Epithelial cell of esophagus (primary cell): ENCODE results near the gene WIPF2.

Experiments
- DNase-seq: peaks from one replicate; pipeline ENCODE4 v3.0.0; 2010; ENCODE audit warnings: low read depth
- H3K4me3 ChIP-seq: 2 replicates; pipeline ENCODE4 v1.5.1; 2011; ENCODE audit warnings: mild to moderate bottlenecking, low read length, control low read depth
- TF ChIP-seq, protein P1 (sequence below): IDR thresholded peaks from 2 replicates; pipeline ENCODE4 v1.5.1; 2011; ENCODE audit warnings: low read depth, mild to moderate bottlenecking, low read length, control low read depth, inconsistent platforms; ENCODE audit not compliant: insufficient read depth; ENCODE audit errors: missing control alignments

WIPF2 gene

DNA sequence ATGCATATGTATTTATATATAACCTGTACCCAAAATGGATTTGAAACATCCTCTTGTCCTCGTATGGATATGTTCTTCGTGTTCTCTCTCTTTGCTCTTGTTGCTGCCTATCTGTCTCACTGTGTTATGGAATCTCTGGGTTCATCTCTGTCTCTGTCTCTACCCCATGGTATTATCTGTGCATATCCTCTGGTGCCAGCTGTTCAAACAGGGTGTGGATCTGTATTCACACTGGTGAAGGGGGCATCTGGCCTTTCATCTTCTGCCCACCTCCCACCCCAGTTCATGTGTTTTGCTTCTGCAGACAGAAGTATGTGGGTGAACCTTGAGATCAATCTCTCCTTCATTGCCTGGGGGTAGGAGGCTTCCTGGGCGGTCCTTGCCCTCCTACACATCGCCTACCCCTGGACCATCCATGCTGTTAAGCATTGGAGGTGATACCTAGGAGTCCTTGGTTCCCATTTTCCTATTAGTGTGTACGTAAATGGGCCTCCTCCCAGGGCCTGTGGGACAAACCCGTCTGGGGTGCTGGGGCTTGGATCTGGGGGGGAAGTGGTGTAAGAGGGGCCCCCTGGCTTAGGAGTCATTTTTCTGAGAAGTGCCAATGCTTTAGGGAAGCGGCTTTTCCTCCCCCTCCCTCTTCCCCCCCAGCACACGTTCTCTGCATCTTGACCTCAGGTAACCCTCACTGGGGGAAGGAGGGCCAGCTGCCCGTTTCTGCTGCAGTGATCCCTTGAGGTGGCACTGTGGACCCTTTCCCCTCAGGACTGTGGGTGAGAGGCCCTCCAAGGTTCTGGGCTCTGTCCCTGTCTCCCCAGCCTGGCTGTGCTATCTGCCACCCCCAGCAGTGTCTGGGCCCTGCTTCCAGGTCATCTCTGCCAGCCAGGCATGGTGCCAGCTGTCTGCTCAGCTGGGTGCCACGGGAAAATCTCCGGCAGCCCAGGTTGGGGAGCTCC, 111.0 kb downstream of the WIPF2 start:
- TF ChIP-seq, protein P1, sequence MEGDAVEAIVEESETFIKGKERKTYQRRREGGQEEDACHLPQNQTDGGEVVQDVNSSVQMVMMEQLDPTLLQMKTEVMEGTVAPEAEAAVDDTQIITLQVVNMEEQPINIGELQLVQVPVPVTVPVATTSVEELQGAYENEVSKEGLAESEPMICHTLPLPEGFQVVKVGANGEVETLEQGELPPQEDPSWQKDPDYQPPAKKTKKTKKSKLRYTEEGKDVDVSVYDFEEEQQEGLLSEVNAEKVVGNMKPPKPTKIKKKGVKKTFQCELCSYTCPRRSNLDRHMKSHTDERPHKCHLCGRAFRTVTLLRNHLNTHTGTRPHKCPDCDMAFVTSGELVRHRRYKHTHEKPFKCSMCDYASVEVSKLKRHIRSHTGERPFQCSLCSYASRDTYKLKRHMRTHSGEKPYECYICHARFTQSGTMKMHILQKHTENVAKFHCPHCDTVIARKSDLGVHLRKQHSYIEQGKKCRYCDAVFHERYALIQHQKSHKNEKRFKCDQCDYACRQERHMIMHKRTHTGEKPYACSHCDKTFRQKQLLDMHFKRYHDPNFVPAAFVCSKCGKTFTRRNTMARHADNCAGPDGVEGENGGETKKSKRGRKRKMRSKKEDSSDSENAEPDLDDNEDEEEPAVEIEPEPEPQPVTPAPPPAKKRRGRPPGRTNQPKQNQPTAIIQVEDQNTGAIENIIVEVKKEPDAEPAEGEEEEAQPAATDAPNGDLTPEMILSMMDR: no peak
- no peak overlapping the region for H3K4me3 ChIP-seq
- DNase-seq: no peak

DNA sequence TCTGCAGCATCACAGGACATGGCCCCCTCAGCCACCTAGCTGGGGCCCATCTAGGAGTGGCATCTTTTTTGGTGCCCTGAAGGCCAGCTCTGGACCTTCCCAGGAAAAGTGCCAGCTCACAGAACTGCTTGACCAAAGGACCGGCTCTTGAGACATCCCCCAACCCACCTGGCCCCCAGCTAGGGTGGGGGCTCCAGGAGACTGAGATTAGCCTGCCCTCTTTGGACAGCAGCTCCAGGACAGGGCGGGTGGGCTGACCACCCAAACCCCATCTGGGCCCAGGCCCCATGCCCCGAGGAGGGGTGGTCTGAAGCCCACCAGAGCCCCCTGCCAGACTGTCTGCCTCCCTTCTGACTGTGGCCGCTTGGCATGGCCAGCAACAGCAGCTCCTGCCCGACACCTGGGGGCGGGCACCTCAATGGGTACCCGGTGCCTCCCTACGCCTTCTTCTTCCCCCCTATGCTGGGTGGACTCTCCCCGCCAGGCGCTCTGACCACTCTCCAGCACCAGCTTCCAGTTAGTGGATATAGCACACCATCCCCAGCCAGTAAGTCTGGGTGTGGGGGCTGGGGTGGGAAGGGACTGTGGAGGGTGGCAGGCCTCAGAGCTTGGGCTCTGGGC, 111.9 kb downstream of the WIPF2 start:
- DNase-seq: no peak
- H3K4me3 ChIP-seq: no peak overlapping the region
- TF ChIP-seq, protein P1: no peak

DNA sequence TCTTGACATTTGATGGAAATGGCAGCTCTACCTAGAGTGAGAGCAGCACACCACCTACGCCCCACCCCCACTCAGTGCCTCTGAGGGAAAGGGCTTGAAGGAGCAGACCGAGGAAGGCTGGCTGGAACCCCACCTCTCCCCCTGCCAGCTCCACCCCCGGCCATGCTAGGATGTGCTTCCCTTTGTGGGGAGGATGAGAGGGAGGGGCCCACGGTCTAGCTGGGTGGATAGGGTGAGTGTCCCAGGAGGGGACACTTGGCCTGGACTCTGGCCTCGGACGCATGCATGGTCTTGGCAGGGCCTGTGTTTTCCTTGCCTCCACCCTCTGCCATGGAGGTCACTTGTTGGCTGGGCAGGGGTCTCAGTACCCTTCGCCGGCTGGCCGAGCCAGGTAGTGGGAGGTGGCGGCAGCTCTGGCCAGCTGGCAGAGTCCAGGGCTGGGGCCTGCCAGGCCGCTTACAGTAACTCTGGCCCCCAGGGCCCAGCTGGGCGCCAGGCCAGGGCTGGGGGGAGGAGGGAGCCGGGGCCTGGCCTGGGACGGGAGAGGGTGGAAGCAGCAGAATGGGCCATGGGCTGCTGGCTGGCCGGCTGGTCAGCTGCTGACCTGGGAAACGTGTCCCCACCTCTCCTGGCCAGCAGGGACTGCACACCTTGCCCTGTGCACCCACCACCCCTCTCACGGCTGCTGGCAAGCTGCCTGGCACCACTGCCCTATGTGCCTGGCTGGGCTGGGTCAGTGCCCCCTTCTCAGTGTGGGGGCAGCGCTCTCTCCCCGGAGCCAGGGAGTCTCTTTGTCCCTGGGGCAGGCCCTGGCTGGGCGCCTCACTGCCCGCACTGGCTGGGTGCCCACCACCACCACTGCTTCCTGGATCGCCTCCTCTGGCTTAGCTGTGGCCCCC, 112.9 kb downstream of the WIPF2 start:
- no peak overlapping the region for H3K4me3 ChIP-seq
- TF ChIP-seq, protein P1: no peak
- no peak for DNase-seq
